ENCODE data around the gene DUOX1. TPM values are rescaled to one million over a fixed set of nuclear protein-coding genes. Genes with fewer than 3 reads are reported as not detected.

Gene DUOX1
- total and polyA plus RNA-seq, 2 donors (not counting 1 experiment from before 2014, with no cell fraction given): not detected

DNA sequence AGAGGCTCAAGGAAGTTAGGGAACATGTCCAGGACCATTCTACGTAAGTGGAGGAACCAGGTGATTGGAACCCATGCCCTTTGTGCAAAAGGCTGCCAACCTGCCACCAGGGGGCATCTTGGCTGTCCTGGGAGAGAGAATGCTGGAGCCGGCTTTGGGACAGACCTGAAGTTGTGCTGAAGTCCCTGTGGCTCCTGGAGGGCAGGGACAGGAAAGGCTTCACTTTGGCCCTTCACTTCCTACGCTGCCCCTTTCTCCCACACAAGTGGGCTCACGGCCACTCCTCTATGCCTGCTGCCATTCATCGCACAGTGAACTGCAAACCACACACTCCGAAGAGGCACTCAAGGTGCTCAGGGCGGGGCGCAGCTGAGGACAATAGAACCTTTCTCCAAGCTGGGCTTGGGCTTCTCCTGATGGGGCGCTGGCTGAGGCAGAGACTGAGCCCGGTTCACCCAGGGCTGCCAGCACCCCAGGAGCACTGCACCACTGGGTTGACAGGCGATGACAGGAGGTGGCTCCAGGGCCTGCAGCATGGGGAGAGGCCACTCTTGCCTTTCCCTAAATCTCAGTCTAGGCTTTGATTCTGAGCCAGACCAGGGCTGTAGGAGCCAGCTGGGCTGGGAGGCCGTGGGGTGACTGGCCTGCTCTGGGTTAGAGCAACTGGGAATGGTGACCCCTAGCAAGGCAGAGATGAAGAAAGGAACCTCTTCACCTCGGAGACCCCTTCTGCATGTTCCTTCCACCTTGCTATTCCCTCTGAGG, 49.6 kb downstream of the DUOX1 start:
- Histone ChIP-seq H3K4me2 (ENCODE audit: extremely low read depth, insufficient read depth, low read length) (no peak overlapping the region), H4K20me1 (ENCODE audit: control insufficient read depth, extremely low read depth, insufficient read depth, low read length) (no peaks in the 10 kb centered on the region), H3K27ac (ENCODE audit: insufficient read depth, low read length) (no peak overlapping the region), H3K36me3 (ENCODE audit: control insufficient read depth, insufficient read depth, low read length) (no peaks in the 10 kb centered on the region), H3K79me2 (ENCODE audit: control insufficient read depth, insufficient read depth, low read length) (no peaks in the 10 kb centered on the region), H2AFZ (ENCODE audit: low read length) (no peak overlapping the region), H3K9me3 (ENCODE audit: control insufficient read depth, insufficient read depth, low read depth, low read length) (no peaks in the 10 kb centered on the region), H3K27me3 (ENCODE audit: control insufficient read depth, insufficient read depth, low read length) (peaks cover 4% of the 10 kb centered on the region), H3K4me1 (ENCODE audit: control insufficient read depth, extremely low read depth, insufficient read depth, low read length) (no peaks in the 10 kb centered on the region), H3K9ac (ENCODE audit: insufficient read depth, low read length) (no peak overlapping the region), H3K4me3 (replicated peaks in 1 of 4; ENCODE audit: control extremely low read depth in 1 of 4, insufficient read depth in 1 of 4, low read depth in 3 of 4, low read length in 4 of 4) (no peak overlapping the region)
- TF ChIP-seq EZH2 (IDR thresholded peaks at IDR 0.05; ENCODE audit: low read length, missing control alignments): no peak
- peak; percentile 18 to 39 for TF ChIP-seq CTCF (conservative IDR thresholded peaks at IDR 0.05 in 1 of 2, IDR thresholded peaks at IDR 0.05 in 1 of 2; ENCODE audit: low read depth in 1 of 2, low read length in 2 of 2)
- no peak for DNase-seq (ENCODE audit: low read depth in 2 of 2)

GRCh38 chr15:45180201-45180600, 50.4 kb downstream of the DUOX1 start:
- peak in 1 of 2 donors; percentile 70 for DNase-seq (ENCODE audit: low read depth in 2 of 2)
- H3K79me2 ChIP-seq (ENCODE audit: control insufficient read depth, insufficient read depth, low read length): no peaks in the 10 kb centered on the region
- no peaks in the 10 kb centered on the region for H3K36me3 ChIP-seq (ENCODE audit: control insufficient read depth, insufficient read depth, low read length)

More at GRCh38 chr15:45180201-45180600, 50.4 kb downstream of the DUOX1 start:
- H3K4me1 ChIP-seq (ENCODE audit: control insufficient read depth, extremely low read depth, insufficient read depth, low read length): no peaks in the 10 kb centered on the region
- no peaks in the 10 kb centered on the region for H3K9me3 ChIP-seq (ENCODE audit: control insufficient read depth, insufficient read depth, low read depth, low read length)
- H3K4me2 ChIP-seq (ENCODE audit: extremely low read depth, insufficient read depth, low read length): no peak overlapping the region
- H3K9ac ChIP-seq (ENCODE audit: insufficient read depth, low read length): no peak overlapping the region
- peaks cover 4% of the 10 kb centered on the region for H3K27me3 ChIP-seq (ENCODE audit: control insufficient read depth, insufficient read depth, low read length)
- H4K20me1 ChIP-seq (ENCODE audit: control insufficient read depth, extremely low read depth, insufficient read depth, low read length): no peaks in the 10 kb centered on the region
- TF ChIP-seq EZH2 (IDR thresholded peaks at IDR 0.05; ENCODE audit: low read length, missing control alignments) (no peak), CTCF (conservative IDR thresholded peaks at IDR 0.05 in 1 of 2, IDR thresholded peaks at IDR 0.05 in 1 of 2; ENCODE audit: low read depth in 1 of 2, low read length in 2 of 2) (no peak)
- H3K27ac ChIP-seq (ENCODE audit: insufficient read depth, low read length): no peak overlapping the region
- no peak overlapping the region for H2AFZ ChIP-seq (ENCODE audit: low read length)
- H3K4me3 ChIP-seq (replicated peaks in 1 of 4; ENCODE audit: control extremely low read depth in 1 of 4, insufficient read depth in 1 of 4, low read depth in 3 of 4, low read length in 4 of 4): no peak overlapping the region
